Effector CD4-positive, alpha-beta T cell (primary cell): Measurements from ENCODE around the gene IL22.

Source experiments
- DNase-seq: peaks from one replicate; pipeline ENCODE4 v3.0.0-alpha.2; 2020
- total RNA-seq: gene quantifications from one replicate; lab custom pipeline; 2026; lab: John Stamatoyannopoulos, UW

Gene IL22, protein sequence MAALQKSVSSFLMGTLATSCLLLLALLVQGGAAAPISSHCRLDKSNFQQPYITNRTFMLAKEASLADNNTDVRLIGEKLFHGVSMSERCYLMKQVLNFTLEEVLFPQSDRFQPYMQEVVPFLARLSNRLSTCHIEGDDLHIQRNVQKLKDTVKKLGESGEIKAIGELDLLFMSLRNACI
- 1.1 reads per million for total RNA-seq

DNA sequence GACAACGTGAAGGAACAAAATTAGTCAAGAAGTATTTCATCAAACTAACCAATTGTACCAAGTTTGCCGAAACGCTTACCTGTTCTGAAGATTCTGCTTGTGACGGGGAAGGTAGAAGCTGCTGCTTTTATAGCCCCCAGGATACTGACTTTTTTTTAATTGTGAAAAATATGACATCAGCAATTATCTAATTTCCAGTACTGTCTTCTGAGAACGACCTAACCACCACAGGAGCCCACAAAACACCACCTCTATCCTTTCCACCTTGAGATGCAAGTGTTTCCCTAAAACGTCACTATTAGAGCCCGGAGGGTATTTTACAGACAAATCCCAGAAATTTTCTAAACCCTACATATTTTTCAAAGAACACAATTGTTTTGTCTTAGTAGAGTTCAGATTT lies at the start of gene IL22:
Gene IL22 (minus strand): TSS at position 101 of the 400 bp plus-strand sequence. CDS start 156 bp downstream, outside the sequence.
- DNase-seq, result no peak

DNA sequence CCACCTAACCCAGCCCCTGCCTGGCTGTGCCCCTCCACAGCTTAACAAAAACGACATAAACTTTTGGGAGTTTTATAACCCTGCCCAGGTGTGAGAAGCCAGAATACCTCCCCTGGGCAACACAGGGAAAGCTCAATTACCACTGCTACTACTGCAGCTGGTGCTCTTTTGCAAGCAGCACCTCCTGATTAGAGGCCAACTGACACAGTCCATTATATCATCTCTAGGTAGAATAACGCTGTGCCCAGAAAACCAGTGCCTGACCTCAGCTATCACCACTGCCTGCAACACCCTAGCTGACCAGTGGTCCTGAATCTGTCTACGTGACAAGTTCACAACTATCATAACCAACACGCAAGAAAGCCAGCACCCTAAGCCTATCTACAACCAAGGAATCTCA lies 44.5 kb upstream of the IL22 start:
- DNase-seq, result no peak

DNA sequence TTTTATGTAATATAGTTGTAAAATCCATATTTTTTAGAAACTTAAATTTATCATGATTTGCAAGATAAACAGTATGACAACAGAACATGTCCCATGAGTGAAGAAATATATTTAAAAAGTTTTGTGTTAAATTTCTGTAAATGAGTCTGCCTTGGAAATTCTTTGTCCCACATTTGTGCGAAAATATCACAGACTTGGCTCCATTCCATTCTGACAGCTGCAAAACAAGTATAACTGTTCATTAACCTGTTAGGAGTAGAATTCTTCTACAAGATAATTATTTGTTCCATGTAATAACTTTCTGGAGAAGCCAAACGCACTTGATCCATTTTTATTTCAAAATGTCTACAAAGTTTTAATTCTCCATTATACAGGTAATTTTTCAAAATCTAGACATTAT lies 40.8 kb upstream of the IL22 start:
- DNase-seq, result no peak

DNA sequence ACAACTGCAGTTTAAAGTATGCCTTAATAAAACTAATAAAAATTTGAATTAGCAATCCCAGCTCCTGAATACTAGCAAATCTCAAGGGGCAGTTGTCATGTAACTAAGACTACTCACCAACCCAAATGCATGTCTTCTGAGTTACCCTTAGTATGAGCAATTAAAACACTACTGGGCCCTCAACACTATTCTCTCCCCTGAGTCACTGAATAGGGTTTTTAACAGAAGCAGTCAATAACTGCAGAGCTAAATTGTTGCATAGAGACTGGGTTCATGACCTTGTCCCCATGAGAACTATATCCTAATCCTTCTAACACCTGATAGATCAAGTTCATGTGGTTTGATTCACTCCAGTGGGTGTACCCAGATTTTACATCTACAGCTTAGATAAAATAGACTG lies 39.9 kb upstream of the IL22 start:
- DNase-seq, result no peak

DNA sequence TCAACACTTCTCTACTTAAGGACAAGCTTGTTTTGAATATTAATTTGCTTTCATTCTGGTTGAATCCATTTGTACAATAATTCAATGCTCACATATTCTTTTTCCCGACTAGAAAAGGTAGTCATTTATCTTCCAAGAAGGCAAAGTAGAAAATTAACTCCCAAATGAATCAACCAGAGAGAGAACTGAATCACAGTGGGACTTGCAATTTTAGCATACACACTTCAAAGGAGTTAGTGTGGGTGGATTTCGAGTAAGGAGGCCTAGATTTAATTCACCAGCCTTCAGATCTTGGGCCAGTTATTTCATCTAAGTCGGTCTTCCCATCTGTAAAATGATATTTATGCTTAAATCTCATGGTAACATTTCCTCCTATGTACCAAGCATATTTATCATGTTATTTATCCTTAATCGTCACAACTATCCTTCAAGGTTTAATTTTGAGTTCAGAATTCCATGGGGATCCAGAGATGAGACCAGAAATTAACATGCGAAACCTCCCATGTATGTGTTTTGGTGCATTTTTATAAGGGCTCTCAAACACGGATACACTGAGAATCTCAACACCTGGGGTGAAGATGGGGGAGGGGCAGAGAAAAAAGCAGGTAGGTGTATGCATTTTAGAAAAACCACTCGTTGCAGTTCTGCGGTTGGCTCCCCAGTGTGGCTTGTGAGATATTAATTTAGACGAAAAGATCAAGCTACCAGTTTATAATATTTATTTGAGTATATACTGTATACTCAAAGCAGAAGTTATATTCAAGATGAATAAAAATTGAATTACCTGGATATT lies 38.9 kb upstream of the IL22 start:
- DNase-seq, result no peak

DNA sequence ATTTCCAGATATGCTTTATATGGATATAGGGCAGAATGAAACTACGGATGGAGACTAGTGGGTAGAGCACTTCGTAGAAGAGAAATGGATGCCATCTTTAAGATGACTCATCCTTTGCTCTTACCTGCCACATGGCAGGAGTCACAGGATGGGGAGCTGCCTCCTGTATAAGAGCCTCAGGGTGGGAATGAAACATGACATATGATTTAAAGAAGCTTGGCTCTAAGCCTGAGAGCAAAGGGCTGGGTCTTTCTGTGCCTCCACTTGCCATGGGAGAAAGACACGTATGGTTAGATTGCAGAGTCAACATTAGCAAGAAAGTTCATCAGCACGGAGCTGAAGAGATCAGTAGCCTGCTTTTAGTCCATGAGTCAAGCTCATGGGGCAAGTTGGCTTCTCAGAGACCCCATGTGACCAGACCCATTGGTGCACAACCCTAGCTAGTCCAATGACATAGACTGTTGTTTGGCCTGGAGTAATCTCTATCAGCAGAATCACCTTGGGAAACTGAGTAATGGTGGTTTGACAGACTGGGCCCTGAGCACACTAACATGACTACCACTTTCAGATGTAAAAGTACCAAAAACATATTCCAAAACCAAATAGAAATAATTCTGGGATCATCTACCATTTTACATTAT lies 38.1 kb upstream of the IL22 start:
- DNase-seq, result no peak

DNA sequence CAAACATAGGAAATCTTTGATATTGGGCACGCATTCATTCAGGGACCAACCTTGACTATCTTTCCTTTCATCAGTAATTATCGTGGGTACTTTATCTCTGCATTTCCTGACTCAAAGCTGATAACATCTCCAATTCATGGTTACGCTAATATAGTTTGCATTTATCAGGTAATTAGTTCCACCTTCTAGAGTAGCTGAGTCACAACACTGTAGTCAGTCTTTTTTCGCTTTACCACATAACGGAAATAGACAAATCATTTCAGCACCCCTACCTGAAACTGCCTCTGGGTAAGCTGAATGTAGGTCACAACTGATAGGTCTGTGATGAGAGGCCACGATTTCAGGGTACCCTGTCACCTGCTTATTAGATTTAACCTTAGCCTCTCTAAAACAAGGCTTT lies 36.7 kb upstream of the IL22 start:
- no peak for DNase-seq

DNA sequence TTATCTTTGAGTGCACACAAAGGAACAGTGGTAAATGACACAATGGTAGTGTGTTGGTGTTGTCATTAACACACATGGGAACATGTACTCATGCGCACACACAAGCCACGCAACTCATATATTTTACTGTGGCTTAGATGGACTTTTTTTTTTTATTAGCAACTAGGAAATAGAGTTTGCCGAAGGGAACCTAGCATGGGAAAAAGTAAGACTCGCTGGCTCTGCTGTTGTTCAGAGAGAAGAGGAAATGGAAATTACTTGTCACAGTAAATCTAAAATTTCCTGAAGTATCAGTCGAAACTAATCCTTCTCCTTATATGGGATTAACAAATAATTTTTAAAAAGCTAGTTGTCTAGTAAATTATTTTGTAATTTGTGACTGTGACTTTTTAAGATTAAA lies 33.7 kb upstream of the IL22 start:
- no peak for DNase-seq

DNA sequence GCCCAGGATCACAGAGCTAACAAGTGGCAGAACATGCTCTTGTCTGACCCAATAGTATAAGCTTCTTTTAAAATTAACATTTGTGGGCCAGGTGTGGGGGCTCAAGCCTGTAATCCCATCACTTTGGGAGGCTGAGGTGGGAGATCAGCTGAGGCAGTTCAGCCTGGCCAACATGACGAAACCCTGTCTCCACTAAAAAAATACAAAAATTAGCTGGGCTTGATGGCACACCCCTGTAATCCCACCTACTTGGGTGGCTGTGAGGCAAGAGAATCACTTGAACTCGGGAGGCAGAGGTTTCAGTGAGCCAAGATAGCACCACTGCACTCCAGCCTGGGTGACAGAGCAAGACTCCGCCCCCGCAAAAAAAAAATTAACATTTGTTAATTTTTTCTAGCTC lies 33.0 kb upstream of the IL22 start:
- DNase-seq, result no peak

DNA sequence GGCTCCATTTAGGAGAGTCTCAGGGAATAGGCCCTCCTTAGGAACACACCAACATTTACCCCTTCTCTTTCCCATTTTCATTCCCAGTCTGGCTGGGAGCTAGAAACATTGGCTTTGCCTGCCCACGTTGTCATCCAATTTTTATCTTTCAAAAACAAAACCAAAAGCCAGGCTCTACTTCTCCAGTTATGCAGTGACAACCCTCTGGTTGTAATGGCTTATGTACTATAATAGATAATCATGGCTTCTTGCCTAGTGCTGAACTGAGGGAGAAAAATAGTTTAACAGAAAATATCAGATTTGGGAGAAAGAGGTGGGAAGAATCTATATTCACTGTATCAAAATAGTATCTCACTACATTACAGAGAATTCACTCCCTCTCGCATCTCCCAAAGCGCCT lies 32.1 kb upstream of the IL22 start:
- no peak for DNase-seq

DNA sequence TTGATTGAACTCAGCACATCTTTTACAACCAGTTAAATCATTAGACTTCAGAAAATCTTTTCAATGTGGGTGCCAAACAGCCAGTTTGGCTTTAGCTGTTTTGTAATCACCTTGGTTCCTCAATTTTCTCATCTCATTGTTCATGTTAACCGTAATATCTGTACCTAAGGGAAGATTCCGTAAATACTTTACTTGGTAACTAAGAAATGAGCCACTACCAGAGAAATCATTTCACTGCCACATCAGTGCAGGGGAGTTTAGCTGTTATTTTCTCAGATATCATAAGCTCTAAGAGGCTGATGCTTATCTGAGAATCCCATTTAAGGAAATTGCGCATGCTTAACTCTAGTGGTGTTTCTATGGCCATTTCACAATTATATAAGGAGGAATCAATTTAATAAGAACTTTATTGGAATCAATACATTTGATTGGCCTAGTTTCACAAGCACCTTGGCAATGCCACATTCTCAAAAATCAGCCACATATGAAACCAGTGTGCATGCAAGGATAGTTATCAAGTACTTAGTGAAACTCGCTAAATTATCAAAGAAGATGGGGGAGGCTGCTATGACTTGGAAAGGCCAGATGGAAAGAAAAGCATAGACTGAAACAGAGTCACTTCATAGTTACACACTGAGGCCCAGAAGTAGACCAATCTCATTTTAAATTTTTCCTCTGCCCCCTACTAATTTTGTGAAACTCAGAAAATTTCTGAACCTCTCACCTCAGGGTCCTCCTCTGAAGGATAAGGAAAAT lies 28.1 kb upstream of the IL22 start:
- DNase-seq, result no peak

DNA sequence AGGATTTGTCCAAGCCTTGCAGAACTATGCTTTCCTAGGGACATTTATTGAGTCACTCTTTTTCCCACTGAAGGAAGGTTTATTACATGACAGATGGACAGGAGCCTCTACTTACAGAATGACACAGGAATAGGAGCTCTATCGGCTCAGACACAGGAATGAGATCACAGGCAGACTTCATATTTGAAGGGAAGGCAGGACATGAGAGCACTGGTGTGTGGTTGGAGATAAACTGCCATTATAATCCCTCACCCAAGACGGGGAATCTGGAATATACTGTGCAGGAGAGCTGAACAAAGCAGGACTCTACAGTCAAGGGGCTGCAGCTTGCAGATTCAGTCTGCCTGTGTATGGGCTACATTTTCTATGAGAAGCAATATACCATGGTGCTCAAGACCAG lies 26.8 kb upstream of the IL22 start:
- no peak for DNase-seq

DNA sequence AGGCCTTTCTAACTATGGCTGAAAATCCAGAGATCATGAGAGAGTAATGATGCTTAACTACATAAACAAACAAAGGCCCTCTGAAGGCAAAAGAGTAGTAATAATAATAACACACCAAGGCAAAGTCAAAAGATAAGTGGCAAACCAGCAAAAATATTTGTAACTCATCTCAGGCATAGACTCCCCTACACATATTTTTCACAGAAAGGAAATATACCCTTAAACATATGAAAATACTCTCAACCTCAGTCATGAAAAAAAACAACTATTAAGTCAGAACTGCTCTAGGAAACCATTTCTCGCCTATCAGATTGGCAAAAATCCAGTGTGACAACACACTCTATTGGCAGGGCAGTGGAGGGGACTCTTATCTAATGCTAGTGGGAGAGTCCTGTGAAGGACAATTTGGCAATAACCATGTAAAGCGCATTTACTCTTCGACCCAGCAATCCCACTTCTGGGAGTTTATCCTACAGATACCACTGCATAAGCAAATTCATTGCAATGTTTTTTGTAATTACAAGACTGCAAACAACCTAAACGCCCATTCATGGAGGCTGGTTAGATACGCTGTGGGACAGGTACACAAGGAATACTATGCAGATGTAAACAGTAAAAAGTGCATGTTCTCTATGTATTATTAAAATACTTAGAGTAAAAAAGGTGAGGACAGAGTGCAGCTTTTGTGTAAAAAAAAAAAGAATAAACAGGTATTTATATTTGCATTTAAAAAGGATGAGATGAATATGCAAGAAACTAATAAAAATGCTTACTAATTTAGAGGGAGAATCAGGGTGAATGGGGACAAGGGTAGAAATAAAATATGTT lies 26.0 kb upstream of the IL22 start:
- DNase-seq, result no peak

DNA sequence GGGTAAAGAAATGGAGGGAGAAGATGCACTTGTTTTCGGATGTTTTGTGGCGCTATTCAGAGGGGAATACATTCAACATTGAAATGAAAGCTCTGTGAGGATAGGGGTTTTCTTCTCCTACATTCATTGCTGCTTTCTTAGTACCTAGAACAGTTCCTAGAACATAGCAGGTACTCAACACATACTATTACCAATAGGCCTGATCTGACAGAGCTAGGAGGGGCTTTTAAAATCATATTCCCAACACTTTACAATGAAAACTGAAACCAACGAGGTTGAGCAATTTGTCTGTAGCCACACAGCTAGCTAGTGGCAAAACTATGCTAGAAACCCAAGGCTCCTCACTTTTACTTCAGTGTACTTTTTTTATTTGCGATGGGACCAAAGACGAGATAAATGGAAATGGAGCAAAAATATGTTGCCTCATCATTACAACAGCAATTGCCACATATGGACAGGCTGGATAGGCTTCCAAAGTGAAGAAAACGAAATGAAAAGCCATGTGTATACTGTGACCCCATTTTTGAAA lies 23.1 kb upstream of the IL22 start:
- no peak for DNase-seq

DNA sequence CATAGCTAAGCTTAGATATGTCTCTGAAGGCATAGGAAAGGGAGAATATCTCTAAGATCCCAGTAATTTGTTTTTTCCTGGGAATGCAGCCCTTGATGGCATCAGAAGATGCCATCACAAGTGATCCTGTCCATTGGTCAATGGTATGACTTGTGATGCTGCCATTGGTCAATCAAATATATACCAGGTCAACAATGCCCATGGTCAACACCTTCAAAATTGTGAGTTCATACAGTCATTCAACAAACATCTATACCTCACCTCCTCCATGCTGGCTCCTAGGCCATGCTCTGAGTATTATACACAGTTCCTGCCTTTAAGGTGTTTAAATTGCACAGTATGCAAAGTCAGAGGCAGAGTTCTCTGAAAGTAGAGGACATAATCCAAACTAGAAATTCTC lies 19.3 kb upstream of the IL22 start:
- no peak for DNase-seq

DNA sequence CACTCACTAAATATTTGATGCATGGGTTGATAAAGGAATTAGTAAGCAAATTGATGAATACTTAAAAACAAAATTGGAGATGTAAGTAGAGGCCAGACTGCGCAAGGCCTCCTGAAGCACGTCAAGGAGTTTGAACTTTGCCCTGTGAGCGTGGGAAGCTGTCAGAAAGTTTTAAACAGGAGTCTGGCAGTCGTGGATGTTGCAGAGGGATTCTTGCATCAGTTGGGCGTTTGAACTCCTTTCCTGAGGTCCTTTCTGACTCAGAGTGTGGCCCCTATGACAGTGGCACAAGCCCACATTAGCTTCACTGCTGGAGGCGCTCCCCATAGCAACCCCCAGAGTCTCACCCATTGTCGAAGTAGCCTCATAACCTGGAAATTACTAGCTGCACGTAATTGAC lies 17.9 kb upstream of the IL22 start:
- no peak for DNase-seq

DNA sequence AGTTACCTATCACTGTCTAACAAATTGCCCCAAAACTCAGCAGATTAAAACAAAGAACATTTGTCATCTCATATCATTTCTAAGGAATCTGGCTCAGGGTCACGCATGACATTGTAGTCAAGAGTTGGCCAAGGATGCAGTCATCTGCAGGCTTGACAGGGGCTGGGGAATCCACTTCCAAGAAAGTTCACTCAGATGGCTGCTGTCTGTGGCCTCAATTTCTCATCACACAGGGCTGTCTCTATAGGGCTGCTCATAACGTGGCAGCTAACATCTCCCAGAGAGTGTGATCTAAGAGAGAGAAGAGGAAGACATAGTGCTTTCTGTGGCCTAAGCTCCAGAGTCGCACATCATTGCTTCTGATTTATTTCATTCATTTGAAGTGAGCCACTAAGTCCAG lies 17.0 kb upstream of the IL22 start:
- no peak for DNase-seq

DNA sequence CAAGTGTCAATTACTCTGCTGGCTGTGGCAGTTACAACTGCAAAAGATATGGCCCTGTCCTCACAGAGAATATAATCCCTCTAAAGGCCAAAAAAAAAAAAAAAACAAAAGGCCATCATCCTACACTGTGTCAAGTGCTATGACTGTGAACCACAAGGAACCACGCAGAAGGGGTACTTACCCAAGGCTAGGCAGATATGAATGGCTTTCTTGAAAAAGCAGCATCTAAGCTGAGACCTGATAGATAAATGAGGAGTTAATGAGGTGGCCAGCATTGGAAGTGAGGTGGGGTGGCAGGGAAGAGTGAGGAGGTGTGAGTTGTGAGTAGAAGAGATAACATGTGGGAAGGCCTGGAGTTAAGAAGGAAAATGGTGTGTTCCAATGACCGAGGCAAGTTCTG lies 16.4 kb upstream of the IL22 start:
- DNase-seq, result no peak

DNA sequence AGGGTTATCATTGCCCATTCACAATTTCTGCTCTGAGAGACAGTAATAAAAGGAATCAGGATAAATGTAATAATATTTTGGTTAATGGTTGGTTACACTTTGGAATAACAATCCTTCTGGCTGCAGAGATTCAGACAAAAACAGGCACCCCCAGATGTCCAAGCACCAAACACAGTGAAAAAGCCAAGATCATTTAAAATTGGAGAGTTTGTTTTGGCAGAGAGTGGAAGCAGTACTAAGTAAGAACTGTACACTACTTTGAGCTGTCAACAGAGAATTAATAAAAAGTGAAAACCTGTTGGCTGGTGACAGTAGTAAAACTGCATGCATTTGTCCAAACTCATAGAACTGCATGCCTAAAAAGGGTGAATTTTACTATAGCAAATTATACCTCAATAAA lies 15.6 kb upstream of the IL22 start:
- DNase-seq, result no peak

DNA sequence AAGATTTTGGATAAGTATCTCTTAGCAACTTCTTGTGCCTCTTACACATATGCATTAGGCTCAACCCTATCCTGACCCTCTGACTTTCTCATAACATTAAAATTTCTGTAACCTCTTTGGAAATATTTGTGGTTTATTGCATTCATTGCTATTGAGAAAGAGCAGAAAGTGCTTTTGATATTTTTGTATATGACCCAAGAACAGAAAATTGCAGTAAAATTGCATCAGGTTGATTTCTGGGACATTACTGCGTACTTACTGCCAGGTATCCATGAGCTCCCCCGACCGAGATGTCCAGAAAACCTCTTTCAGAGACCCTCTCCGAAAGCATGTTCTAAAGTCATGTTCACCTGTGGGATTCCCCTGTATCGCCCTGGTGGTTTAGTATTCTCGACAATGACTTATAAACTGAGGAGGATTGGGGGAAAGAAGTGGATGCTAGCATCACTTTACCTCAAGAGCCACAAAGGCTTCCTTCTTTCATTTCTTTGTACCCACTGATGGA lies 14.5 kb upstream of the IL22 start:
- no peak for DNase-seq

DNA sequence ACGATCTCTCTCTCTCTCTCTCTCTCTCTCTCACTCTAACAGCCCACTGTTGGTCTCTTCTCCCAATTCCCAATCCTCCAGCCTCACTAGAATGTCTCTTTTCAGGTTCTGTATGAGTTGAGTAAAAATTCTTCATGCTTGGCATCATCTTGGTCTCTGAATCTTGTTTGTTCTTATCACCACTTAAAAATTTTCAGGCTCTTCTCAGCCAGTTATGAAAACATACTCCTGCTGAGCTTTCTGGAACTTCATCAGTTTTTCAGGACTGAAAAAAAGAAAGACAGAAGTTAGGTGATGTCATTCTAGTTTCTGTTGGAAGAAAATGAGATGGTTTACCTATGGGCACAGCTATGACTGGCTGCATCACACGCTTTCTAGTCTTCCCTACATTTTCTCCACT lies 11.5 kb upstream of the IL22 start:
- DNase-seq, result no peak
